SK-N-SH (cell line): ENCODE data around the gene CHST11. TPM values are rescaled to one million over a fixed set of nuclear protein-coding genes. Genes with fewer than 3 reads are reported as not detected.

Experiments used
- CTCF ChIA-PET: fragments of 300-600, 350-600 bp; formaldehyde crosslinking; extraction: SDS; loops from one replicate; lab custom pipeline; 2021; lab: Yijun Ruan, JAX
- POLR2A ChIA-PET: fragments of 350-600 bp; sonication (Branson Sonifier 250); formaldehyde crosslinking; extraction: SDS; loops from one replicate; lab custom pipeline; 2020; ENCODE audit warnings: antibody characterized with exemption, inconsistent platforms; lab: Yijun Ruan, JAX
- DNase-seq: peaks from one replicate; pipeline ENCODE4 v3.0.0; 2012
- H2AFZ ChIP-seq: fragments of 200-600 bp; sonication (generic); 2 replicates; pipeline ENCODE4 v1.8.1; 2016; ENCODE audit warnings: antibody characterized with exemption, mild to moderate bottlenecking, low read depth
- H3F3A ChIP-seq: fragments of 200-600 bp; sonication (generic); replicated peaks from 2 replicates; pipeline ENCODE3; 2016; ENCODE audit warnings: antibody characterized with exemption, mild to moderate bottlenecking; ENCODE audit not compliant: insufficient read depth
- H3K27ac ChIP-seq, 2 experiments: fragments of 200-500 bp in 1 of 2; fragments of 200-600 bp in 1 of 2; sonication (Bioruptor generic) in 1 of 2; sonication (generic), shearing (Covaris generic) in 1 of 2; 2 replicates each; pipeline versions ENCODE4 v1.5.1 to v1.6.1; 2014 to 2016; ENCODE audit warnings: low read depth in 2 of 2, inconsistent platforms in 1 of 2, low read length in 1 of 2, mild to moderate bottlenecking in 1 of 2, mixed read lengths in 1 of 2
- H3K27me3 ChIP-seq: fragments of 200-600 bp; sonication (generic), shearing (Covaris generic); 2 replicates; pipeline ENCODE4 v1.6.1; 2016; ENCODE audit warnings: mixed run types; ENCODE audit not compliant: insufficient read depth
- H3K36me3 ChIP-seq, 2 experiments: fragments of 200-500 bp in 1 of 2; fragments of 200-600 bp in 1 of 2; sonication (Bioruptor generic) in 1 of 2; sonication (generic) in 1 of 2; replicated peaks in 1 of 2; 2 replicates each; pipeline versions ENCODE3 to v1.5.1; 2014 to 2016; ENCODE audit warnings: low read length in 1 of 2, mild to moderate bottlenecking in 1 of 2; ENCODE audit not compliant: insufficient read depth in 2 of 2, control insufficient read depth in 1 of 2
- H3K4me1 ChIP-seq, 2 experiments: fragments of 200-500 bp in 1 of 2; fragments of 200-600 bp in 1 of 2; sonication (Bioruptor generic) in 1 of 2; sonication (generic), shearing (Covaris generic) in 1 of 2; 2 replicates each; pipeline versions ENCODE4 v1.5.1 to v1.6.1; 2014 to 2016; ENCODE audit warnings: low read depth in 1 of 2, low read length in 1 of 2, mixed run types in 1 of 2; ENCODE audit not compliant: insufficient read depth in 2 of 2, control insufficient read depth in 1 of 2
- H3K4me2 ChIP-seq: fragments of 200-600 bp; sonication (generic), shearing (Covaris generic); 2 replicates; pipeline ENCODE4 v1.6.1; 2017; ENCODE audit warnings: mixed run types
- H3K4me3 ChIP-seq, 2 experiments: fragments of 200-500 bp in 1 of 2; fragments of 200-600 bp in 1 of 2; sonication (Bioruptor generic) in 1 of 2; sonication (generic), shearing (Covaris generic) in 1 of 2; 2 replicates each; pipeline versions ENCODE4 v1.5.1 to v1.8.1; 2014 to 2016; ENCODE audit warnings: low read depth in 2 of 2, inconsistent platforms in 1 of 2, low read length in 1 of 2, mild to moderate bottlenecking in 1 of 2, mixed read lengths in 1 of 2, moderate library complexity in 1 of 2
- H3K79me2 ChIP-seq: fragments of 200-600 bp; sonication (generic); 2 replicates; pipeline ENCODE4 v1.8.1; 2017; ENCODE audit warnings: mild to moderate bottlenecking; ENCODE audit not compliant: insufficient read depth
- H3K9ac ChIP-seq: fragments of 200-600 bp; sonication (generic); 2 replicates; pipeline ENCODE4 v1.6.1; 2017; ENCODE audit warnings: mixed run types
- H3K9me2 ChIP-seq: fragments of 200-600 bp; sonication (generic); 2 replicates; pipeline ENCODE4 v1.6.1; 2017; ENCODE audit warnings: mixed run types
- H3K9me3 ChIP-seq: fragments of 200-600 bp; sonication (generic); 2 replicates; pipeline ENCODE4 v1.6.1; 2017; ENCODE audit warnings: mixed run types, mild to moderate bottlenecking, moderate library complexity
- H4K20me1 ChIP-seq: fragments of 200-600 bp; sonication (generic); 2 replicates; pipeline ENCODE4 v1.6.1; 2017; ENCODE audit warnings: mild to moderate bottlenecking, mixed run types; ENCODE audit not compliant: insufficient read depth
- ELF1 ChIP-seq: IDR thresholded peaks from 2 replicates; pipeline ENCODE4 v1.4.0; 2012
- EP300 ChIP-seq, 2 experiments: IDR thresholded peaks; 2 replicates each; pipeline versions ENCODE4 v1.4.0 to v1.6.1; 2012; ENCODE audit warnings: borderline replicate concordance in 1 of 2, low read depth in 1 of 2, low read length in 1 of 2
- FOXJ3 ChIP-seq: sonication (generic); formaldehyde crosslinking; IDR thresholded peaks from 2 replicates; pipeline ENCODE4 v1.5.1; 2020; ENCODE audit warnings: mild to moderate bottlenecking, missing genetic modification reagents
- FOXM1 ChIP-seq: IDR thresholded peaks from 2 replicates; pipeline ENCODE4 v1.4.0; 2012; ENCODE audit warnings: low read depth, mild to moderate bottlenecking
- GABPA ChIP-seq: IDR thresholded peaks from 2 replicates; pipeline ENCODE4 v1.4.0; 2012; ENCODE audit warnings: low read depth, mild to moderate bottlenecking
- GATA2 ChIP-seq: sonication (generic); formaldehyde crosslinking; IDR thresholded peaks from 2 replicates; pipeline ENCODE4 v1.5.0; 2020; ENCODE audit warnings: mild to moderate bottlenecking, missing genetic modification reagents
- JUND ChIP-seq: IDR thresholded peaks from 2 replicates; pipeline ENCODE4 v1.4.0; 2012
- MAX ChIP-seq: IDR thresholded peaks from 2 replicates; pipeline ENCODE4 v1.4.0; 2012; ENCODE audit warnings: low read depth
- MEF2A ChIP-seq: IDR thresholded peaks from 2 replicates; pipeline ENCODE4 v1.4.0; 2012; ENCODE audit warnings: low read depth, borderline replicate concordance
- MXI1 ChIP-seq: IDR thresholded peaks from 2 replicates; pipeline ENCODE4 v1.6.1; 2012; ENCODE audit warnings: mild to moderate bottlenecking, low read depth, low read length, improper control_type of control experiment
- NFIC ChIP-seq: IDR thresholded peaks from 2 replicates; pipeline ENCODE4 v1.4.0; 2012; ENCODE audit warnings: borderline replicate concordance
- NRF1 ChIP-seq: IDR thresholded peaks from 2 replicates; pipeline ENCODE4 v1.6.1; 2012; ENCODE audit warnings: low read depth, mild to moderate bottlenecking, low read length
- RAD21 ChIP-seq: IDR thresholded peaks from 2 replicates; pipeline ENCODE4 v1.6.1; 2012; ENCODE audit warnings: mild to moderate bottlenecking, low read length
- RCOR1 ChIP-seq: fragments of 150-350 bp; IDR thresholded peaks from 2 replicates; pipeline ENCODE4 v1.6.1; 2017; ENCODE audit warnings: antibody characterized with exemption, low read length
- SIN3A ChIP-seq: IDR thresholded peaks from 2 replicates; pipeline ENCODE4 v1.6.1; 2012; ENCODE audit warnings: low read depth, mild to moderate bottlenecking, low read length, moderate library complexity, borderline replicate concordance
- SMC3 ChIP-seq: IDR thresholded peaks from 2 replicates; pipeline ENCODE4 v1.6.1; 2012; ENCODE audit warnings: low read depth, low read length, improper control_type of control experiment
- TAF1 ChIP-seq: IDR thresholded peaks from 2 replicates; pipeline ENCODE4 v1.6.1; 2012; ENCODE audit warnings: low read depth, mild to moderate bottlenecking, low read length, moderate library complexity, borderline replicate concordance
- TEAD4 ChIP-seq: IDR thresholded peaks from 2 replicates; pipeline ENCODE4 v1.4.0; 2012; ENCODE audit warnings: mild to moderate bottlenecking, borderline replicate concordance; ENCODE audit not compliant: insufficient read depth
- YY1 ChIP-seq: IDR thresholded peaks from 2 replicates; pipeline ENCODE4 v1.4.0; 2012; ENCODE audit warnings: low read depth, mild to moderate bottlenecking
- polyA plus RNA-seq, 3 experiments: library from polyadenylated mRNA; depleted of rRNA; stranded (reverse); fragments of >200 nt; gene quantifications; 2 replicates each; pipeline ENCODE4 v1.2.3, GENCODE V29; 2012
- TF ChIP-seq, protein P1 (sequence below): fragments of 200-600 bp; sonication (generic); IDR thresholded peaks from 2 replicates; pipeline ENCODE4 v1.6.1; 2017; ENCODE audit warnings: antibody characterized with exemption, mild to moderate bottlenecking, moderate library complexity
- TF ChIP-seq, protein P2 (sequence below): fragments of 150-350 bp; IDR thresholded peaks from 2 replicates; pipeline ENCODE4 v1.6.1; 2016; ENCODE audit warnings: mild to moderate bottlenecking, low read depth, low read length
- TF ChIP-seq, protein P3 (sequence below): fragments of 150-350 bp; IDR thresholded peaks from 2 replicates; pipeline ENCODE4 v1.6.1; 2017; ENCODE audit warnings: antibody characterized with exemption, low read length, low read depth, borderline replicate concordance
- TF ChIP-seq, protein P4 (sequence below): IDR thresholded peaks from 2 replicates; pipeline ENCODE4; 2012
- TF ChIP-seq, protein P5 (sequence below): IDR thresholded peaks from 2 replicates; pipeline ENCODE4 v1.4.0; 2012; ENCODE audit warnings: low read depth, borderline replicate concordance

Gene CHST11
- polyA plus RNA-seq, 1 of the 3 experiments (the other 2 are of a cell fraction), result 18.6 TPM

DNA sequence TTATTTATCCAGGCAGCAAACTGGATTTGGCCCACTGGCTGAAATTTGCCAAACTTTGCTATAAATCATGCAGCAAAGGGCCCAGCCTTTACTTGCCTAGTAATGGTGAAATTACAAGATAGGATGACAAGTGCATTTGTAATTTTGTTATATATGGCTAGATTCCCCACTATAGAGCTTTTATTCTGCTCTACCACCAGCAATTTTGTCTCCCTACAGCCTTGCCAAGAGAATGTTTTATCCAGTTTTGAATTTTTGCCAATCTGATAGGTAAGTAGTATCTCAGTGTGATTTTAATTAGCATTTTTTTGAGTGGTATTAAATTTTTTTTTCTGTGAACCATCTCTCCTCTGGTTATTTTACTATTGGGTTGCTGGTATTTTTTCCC is 339.7 kb downstream of the CHST11 start:
- H2AFZ ChIP-seq, result no peak overlapping the region
- CTCF ChIA-PET, result interaction anchor here (1.2 to 2.4 kb wide), 2 partner anchors 192 to 415 kb away, joined by 3 to 9 read pairs; no protein-coding TSS in a partner anchor
- H3F3A ChIP-seq, result no peaks in the 10 kb centered on the region
- no peak for DNase-seq
- H4K20me1 ChIP-seq, result no peaks in the 10 kb centered on the region
- no peak overlapping the region for H3K27ac ChIP-seq
- peaks cover 4 to 8% of the 10 kb centered on the region in 2 experiments; a peak in 3 of 4 replicates for H3K4me1 ChIP-seq
- no peaks in the 10 kb centered on the region for H3K79me2 ChIP-seq
- POLR2A ChIA-PET, result no interaction called here
- H3K9me2 ChIP-seq, result no peaks in the 10 kb centered on the region
- H3K36me3 ChIP-seq, result no peaks in the 10 kb centered on the region
- no peaks in the 10 kb centered on the region for H3K9me3 ChIP-seq
- H3K4me3 ChIP-seq, result no peak overlapping the region
- no peaks in the 10 kb centered on the region for H3K27me3 ChIP-seq
- H3K9ac ChIP-seq, result no peak overlapping the region
- no peak overlapping the region for H3K4me2 ChIP-seq
- TF ChIP-seq, protein P1, sequence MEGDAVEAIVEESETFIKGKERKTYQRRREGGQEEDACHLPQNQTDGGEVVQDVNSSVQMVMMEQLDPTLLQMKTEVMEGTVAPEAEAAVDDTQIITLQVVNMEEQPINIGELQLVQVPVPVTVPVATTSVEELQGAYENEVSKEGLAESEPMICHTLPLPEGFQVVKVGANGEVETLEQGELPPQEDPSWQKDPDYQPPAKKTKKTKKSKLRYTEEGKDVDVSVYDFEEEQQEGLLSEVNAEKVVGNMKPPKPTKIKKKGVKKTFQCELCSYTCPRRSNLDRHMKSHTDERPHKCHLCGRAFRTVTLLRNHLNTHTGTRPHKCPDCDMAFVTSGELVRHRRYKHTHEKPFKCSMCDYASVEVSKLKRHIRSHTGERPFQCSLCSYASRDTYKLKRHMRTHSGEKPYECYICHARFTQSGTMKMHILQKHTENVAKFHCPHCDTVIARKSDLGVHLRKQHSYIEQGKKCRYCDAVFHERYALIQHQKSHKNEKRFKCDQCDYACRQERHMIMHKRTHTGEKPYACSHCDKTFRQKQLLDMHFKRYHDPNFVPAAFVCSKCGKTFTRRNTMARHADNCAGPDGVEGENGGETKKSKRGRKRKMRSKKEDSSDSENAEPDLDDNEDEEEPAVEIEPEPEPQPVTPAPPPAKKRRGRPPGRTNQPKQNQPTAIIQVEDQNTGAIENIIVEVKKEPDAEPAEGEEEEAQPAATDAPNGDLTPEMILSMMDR, result no peak
- peak; percentile 8; the same call in 1 of the 2 replicates for TF ChIP-seq JUND
- no peak for TF ChIP-seq FOXM1
- TF ChIP-seq, protein P2, sequence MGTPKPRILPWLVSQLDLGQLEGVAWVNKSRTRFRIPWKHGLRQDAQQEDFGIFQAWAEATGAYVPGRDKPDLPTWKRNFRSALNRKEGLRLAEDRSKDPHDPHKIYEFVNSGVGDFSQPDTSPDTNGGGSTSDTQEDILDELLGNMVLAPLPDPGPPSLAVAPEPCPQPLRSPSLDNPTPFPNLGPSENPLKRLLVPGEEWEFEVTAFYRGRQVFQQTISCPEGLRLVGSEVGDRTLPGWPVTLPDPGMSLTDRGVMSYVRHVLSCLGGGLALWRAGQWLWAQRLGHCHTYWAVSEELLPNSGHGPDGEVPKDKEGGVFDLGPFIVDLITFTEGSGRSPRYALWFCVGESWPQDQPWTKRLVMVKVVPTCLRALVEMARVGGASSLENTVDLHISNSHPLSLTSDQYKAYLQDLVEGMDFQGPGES, result no peak
- TF ChIP-seq SIN3A, result no peak
- TF ChIP-seq, protein P3, sequence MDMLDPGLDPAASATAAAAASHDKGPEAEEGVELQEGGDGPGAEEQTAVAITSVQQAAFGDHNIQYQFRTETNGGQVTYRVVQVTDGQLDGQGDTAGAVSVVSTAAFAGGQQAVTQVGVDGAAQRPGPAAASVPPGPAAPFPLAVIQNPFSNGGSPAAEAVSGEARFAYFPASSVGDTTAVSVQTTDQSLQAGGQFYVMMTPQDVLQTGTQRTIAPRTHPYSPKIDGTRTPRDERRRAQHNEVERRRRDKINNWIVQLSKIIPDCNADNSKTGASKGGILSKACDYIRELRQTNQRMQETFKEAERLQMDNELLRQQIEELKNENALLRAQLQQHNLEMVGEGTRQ, result no peak
- TF ChIP-seq GATA2 (CRISPR knock-in tag), result no peak; the same call in 1 of the 2 replicates
- no peak for TF ChIP-seq NRF1
- peak; percentile 63; the same call in 1 of the 2 replicates for TF ChIP-seq NFIC
- no peak for TF ChIP-seq RAD21
- no peak for TF ChIP-seq GABPA
- TF ChIP-seq MXI1, result no peak
- no peak for TF ChIP-seq ELF1
- TF ChIP-seq FOXJ3 (CRISPR knock-in tag), result no peak
- TF ChIP-seq TEAD4, result no peak
- no peak for TF ChIP-seq RCOR1
- 0 out of 4 replicates have a peak, but pooled peaks of 1 of the 2 experiments have one; percentile 4 for TF ChIP-seq EP300 (IDR thresholded peaks at IDR 0.05; ENCODE audit: borderline replicate concordance in 1 of 2, low read depth in 1 of 2, low read length in 1 of 2)
- no peak for TF ChIP-seq MAX
- TF ChIP-seq, protein P4, sequence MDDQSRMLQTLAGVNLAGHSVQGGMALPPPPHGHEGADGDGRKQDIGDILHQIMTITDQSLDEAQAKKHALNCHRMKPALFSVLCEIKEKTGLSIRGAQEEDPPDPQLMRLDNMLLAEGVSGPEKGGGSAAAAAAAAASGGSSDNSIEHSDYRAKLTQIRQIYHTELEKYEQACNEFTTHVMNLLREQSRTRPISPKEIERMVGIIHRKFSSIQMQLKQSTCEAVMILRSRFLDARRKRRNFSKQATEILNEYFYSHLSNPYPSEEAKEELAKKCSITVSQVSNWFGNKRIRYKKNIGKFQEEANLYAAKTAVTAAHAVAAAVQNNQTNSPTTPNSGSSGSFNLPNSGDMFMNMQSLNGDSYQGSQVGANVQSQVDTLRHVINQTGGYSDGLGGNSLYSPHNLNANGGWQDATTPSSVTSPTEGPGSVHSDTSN, result peak; percentile 29; the same call in 1 of the 2 replicates
- no peak for TF ChIP-seq YY1
- TF ChIP-seq, protein P5, sequence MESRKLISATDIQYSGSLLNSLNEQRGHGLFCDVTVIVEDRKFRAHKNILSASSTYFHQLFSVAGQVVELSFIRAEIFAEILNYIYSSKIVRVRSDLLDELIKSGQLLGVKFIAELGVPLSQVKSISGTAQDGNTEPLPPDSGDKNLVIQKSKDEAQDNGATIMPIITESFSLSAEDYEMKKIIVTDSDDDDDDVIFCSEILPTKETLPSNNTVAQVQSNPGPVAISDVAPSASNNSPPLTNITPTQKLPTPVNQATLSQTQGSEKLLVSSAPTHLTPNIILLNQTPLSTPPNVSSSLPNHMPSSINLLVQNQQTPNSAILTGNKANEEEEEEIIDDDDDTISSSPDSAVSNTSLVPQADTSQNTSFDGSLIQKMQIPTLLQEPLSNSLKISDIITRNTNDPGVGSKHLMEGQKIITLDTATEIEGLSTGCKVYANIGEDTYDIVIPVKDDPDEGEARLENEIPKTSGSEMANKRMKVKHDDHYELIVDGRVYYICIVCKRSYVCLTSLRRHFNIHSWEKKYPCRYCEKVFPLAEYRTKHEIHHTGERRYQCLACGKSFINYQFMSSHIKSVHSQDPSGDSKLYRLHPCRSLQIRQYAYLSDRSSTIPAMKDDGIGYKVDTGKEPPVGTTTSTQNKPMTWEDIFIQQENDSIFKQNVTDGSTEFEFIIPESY, result no peak
- no peak for TF ChIP-seq MEF2A
- TF ChIP-seq TAF1, result no peak
- TF ChIP-seq SMC3, result no peak
